Esophagus squamous epithelium (tissue), 5 donors: Measurements from ENCODE around the gene UNC13D. TPM values are rescaled to one million over a fixed set of nuclear protein-coding genes. Genes with fewer than 3 reads are reported as not detected.
A peak's percentile ranks its signal among the peaks of the same experiment; 100 is the strongest.

Experiments used
- DNase-seq: peaks from one replicate; lab custom pipeline; 2025; lab: John Stamatoyannopoulos, UW
- H3K27ac ChIP-seq, 4 donors: fragments of 200-600 bp; sonication (generic); one replicate each; pipeline ENCODE4 v1.5.1; 2016 to 2019; ENCODE audit warnings: mild to moderate bottlenecking in 1 of 4
- H3K27me3 ChIP-seq, 4 donors: fragments of 200-600 bp; sonication (generic); 1 replicate in 3 of 4; 2 replicates in 1 of 4; pipeline versions ENCODE4 v1.5.1 to v1.6.0; 2017 to 2021; ENCODE audit warnings: antibody characterized with exemption in 1 of 4
- H3K36me3 ChIP-seq, 3 donors: fragments of 200-600 bp; sonication (generic); one replicate each; pipeline ENCODE4 v1.5.1; 2016 to 2019
- H3K4me1 ChIP-seq, 3 donors: fragments of 200-600 bp; sonication (generic); one replicate each; pipeline ENCODE4 v1.5.1; 2017 to 2019
- H3K4me3 ChIP-seq, 4 donors: fragments of 200-600 bp; sonication (generic); 1 replicate in 3 of 4; 2 replicates in 1 of 4; pipeline ENCODE4 v1.5.1; 2016 to 2019; ENCODE audit warnings: mild to moderate bottlenecking in 2 of 4, moderate library complexity in 1 of 4
- H3K9me3 ChIP-seq, 3 donors: fragments of 200-600 bp; sonication (generic); one replicate each; pipeline ENCODE4 v1.5.1; 2016 to 2019
- CTCF ChIP-seq, 6 experiments: fragments of 450-650 bp in 4 of 6; fragments of 200-600 bp in 2 of 6; sonication (generic) in 2 of 6; IDR thresholded peaks; one replicate each; pipeline ENCODE4 v1.5.1; 2016 to 2019; ENCODE audit warnings: antibody characterized with exemption in 6 of 6, mild to moderate bottlenecking in 4 of 6, moderate library complexity in 4 of 6
- POLR2A ChIP-seq, 4 donors: fragments of 450-650 bp; IDR thresholded peaks; one replicate each; pipeline ENCODE4 v1.6.1; 2017; ENCODE audit warnings: antibody characterized with exemption in 4 of 4, mild to moderate bottlenecking in 4 of 4, moderate library complexity in 3 of 4
- WGBS, 2 donors: methylation state at CpG; one replicate each; pipeline ENCODE4 v1.1.5; 2018; 5-methylcytosine and 5-hydroxymethylcytosine counted together
- intact Hi-C: fragments of 100-400 bp; cut with DNase I; formaldehyde crosslinking; loops from one replicate; pipeline ENCODE4 v1.15.0; 2022
- total RNA-seq, 4 donors: library from RNA; depleted of rRNA; stranded (reverse); fragments of >200 nt; gene quantifications; one replicate each; pipeline ENCODE4 v1.1.0, GENCODE V29; 2016
- donor health status: DM: yes; HTN: yes; CAD: no.

Gene UNC13D
- total RNA-seq, 4 donors from 2014 or later = 16.5 to 21.5 (median 16.9) TPM

GRCh38 chr17:75831032-75831571 is 13.1 kb downstream of the UNC13D start:
- 87% methylated on average over 3 of the region's 15 CpGs; no CpG with 5 or more reads in 1 of the 2 donors for WGBS, 2 donors
- no peak for DNase-seq
- H3K27ac ChIP-seq = peak overlapping the region in 1 of 4 donors; percentile 76
- intact Hi-C loops = no loop called here
- peaks cover 15 to 61% (median 23%) of the 10 kb centered on the region in 3 donors for H3K4me1 ChIP-seq
- H3K9me3 ChIP-seq = no peaks in the 10 kb centered on the region
- peaks cover 0 to 74% (median 0%) of the 10 kb centered on the region in 3 donors for H3K36me3 ChIP-seq
- TF ChIP-seq CTCF (IDR thresholded peaks at IDR 0.05) = no peak
- no peak for TF ChIP-seq POLR2A (IDR thresholded peaks at IDR 0.05)
- no peaks in the 10 kb centered on the region for H3K27me3 ChIP-seq
- no peak overlapping the region for H3K4me3 ChIP-seq

DNA sequence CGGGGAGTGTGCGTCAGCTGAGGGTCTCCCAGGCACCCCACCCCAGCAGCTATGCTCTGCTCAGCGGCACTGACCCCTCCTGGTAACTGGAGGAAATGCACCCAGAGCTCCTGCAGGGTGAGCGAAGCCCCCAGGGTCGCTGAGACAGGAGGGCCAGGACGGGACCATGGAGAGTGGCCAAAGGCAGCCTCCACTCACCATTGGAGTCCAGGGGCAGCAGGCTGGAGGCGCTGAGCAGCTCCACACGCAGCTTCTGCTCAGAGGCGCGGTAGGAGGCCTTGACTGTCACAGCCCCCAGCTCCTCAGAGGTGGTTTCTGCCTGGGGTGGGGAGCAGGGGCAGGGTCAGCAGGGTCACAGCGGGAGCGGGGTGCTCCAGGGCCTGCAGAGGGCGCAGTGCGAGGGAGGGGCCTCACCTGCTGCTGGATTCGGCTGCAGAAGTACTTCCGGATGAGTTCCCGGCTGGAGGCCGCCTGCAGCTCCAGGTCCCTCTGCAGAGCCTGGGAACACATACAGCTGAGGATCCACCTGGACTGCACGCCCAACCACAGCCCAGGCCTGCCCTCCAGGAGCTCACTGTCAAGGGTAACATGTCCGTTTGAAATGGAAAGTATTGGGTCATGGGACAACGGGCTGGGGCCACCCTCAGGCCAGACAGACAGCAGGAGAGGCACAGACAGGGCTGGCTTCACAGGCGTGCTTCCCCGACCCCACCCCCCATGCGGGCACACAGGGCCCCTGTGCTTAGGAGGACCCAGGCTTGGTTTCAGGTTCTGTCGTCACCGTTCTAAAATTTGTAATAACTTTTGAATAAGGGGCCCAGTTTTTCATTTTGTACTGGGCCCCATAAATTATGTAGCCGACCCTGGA is 13.8 kb downstream of the UNC13D start:
- H3K9me3 ChIP-seq = no peaks in the 10 kb centered on the region
- H3K27me3 ChIP-seq = no peaks in the 10 kb centered on the region
- intact Hi-C loops = no loop called here
- H3K27ac ChIP-seq = no peak overlapping the region
- H3K36me3 ChIP-seq = peaks cover 0 to 74% (median 0%) of the 10 kb centered on the region in 3 donors
- H3K4me1 ChIP-seq = peaks cover 15 to 55% (median 23%) of the 10 kb centered on the region in 3 donors
- H3K4me3 ChIP-seq = no peak overlapping the region
- WGBS, 2 donors = 71 to 86% methylated on average over 8 to 10 of the region's 27 CpGs
- DNase-seq = no peak
- TF ChIP-seq POLR2A (IDR thresholded peaks at IDR 0.05) (no peak), CTCF (IDR thresholded peaks at IDR 0.05) (peak in 4 of 6 experiments; percentile 33 to 52 (median 34))

DNA sequence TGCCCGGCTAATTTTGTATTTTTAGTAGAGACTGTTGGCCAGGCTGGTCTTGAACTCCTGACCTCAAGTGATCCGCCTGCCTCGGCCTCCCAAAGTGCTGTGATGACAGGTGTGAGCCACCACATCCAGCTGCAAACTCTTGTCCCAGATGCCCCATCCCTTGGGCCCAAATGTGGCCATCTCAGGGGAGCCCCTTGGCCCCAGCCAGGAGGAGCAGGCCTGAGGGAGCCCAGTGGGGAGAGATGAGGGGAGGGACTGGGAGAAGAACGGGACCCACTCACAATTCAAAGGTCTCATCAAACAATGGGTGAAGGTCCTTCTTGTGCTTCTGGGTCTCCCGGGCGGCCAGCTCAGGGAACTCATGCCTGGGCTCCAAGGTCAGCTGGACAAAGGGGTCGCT is 14.5 kb downstream of the UNC13D start:
- Histone ChIP-seq H3K27me3 (no peaks in the 10 kb centered on the region), H3K4me3 (no peak overlapping the region), H3K4me1 (peaks cover 13 to 50% (median 23%) of the 10 kb centered on the region in 3 donors), H3K27ac (no peak overlapping the region), H3K9me3 (no peaks in the 10 kb centered on the region), H3K36me3 (peaks cover 0 to 74% (median 0%) of the 10 kb centered on the region in 3 donors)
- intact Hi-C loops = no loop called here
- 92% methylated on average over 2 of the region's 7 CpGs; no CpG with 5 or more reads in 1 of the 2 donors for WGBS, 2 donors
- no peak for DNase-seq
- TF ChIP-seq POLR2A (IDR thresholded peaks at IDR 0.05) = no peak
- no peak for TF ChIP-seq CTCF (IDR thresholded peaks at IDR 0.05)

- Histone ChIP-seq H3K4me3 (no peak overlapping the region), H3K36me3 (peaks cover 3 to 74% (median 5%) of the 10 kb centered on the region in 3 donors), H3K27me3 (no peaks in the 10 kb centered on the region), H3K4me1 (peaks cover 13 to 47% (median 23%) of the 10 kb centered on the region in 3 donors), H3K9me3 (no peaks in the 10 kb centered on the region), H3K27ac (peak overlapping the region in 1 of 4 donors; percentile 86)
- DNase-seq = no peak
- 100% methylated on average over 1 of the region's 19 CpGs; no CpG with 5 or more reads in 1 of the 2 donors for WGBS, 2 donors
- TF ChIP-seq CTCF (IDR thresholded peaks at IDR 0.05) (no peak), POLR2A (IDR thresholded peaks at IDR 0.05) (peak in 1 of 4 donors; percentile 16)
- intact Hi-C loops = no loop called here
Observed at GRCh38 chr17:75828741-75829140, 15.5 kb downstream of the UNC13D start.

GRCh38 chr17:75828076-75828400 is 16.2 kb downstream of the UNC13D start:
- peak overlapping the region; percentile 66 to 86 (median 78) for H3K27ac ChIP-seq
- DNase-seq = no peak
- WGBS, 2 donors = 73 to 83% methylated on average over 1 to 10 of the region's 11 CpGs
- intact Hi-C loops = no loop called here
- TF ChIP-seq POLR2A (IDR thresholded peaks at IDR 0.05) (no peak), CTCF (IDR thresholded peaks at IDR 0.05) (no peak)
- H3K4me1 ChIP-seq = peaks cover 13 to 46% (median 20%) of the 10 kb centered on the region in 3 donors
- H3K4me3 ChIP-seq = peak overlapping the region in 3 of 4 donors; percentile 23 to 56 (median 29)
- H3K27me3 ChIP-seq = no peaks in the 10 kb centered on the region
- peaks cover 9 to 79% (median 12%) of the 10 kb centered on the region in 3 donors for H3K36me3 ChIP-seq
- no peaks in the 10 kb centered on the region for H3K9me3 ChIP-seq
